GM23338 (cell line): Measurements from ENCODE around the gene GPR55. TPM values are rescaled to one million over a fixed set of nuclear protein-coding genes. Genes with fewer than 3 reads are reported as not detected.

ENCODE experiments used
- ATAC-seq: fragments of 200-7000 bp; cut with Tn5 transposase; 3 replicates; pipeline ENCODE4 v1.9.1; 2020
- DNase-seq: peaks from one replicate; pipeline ENCODE4 v3.0.0-alpha.2; 2015; ENCODE audit warnings: low spot score
- H2AFZ ChIP-seq: fragments of 200-600 bp; sonication (generic); 2 replicates; pipeline ENCODE4 v1.8.0; 2016; ENCODE audit warnings: antibody characterized with exemption, mild to moderate bottlenecking, moderate library complexity
- H3F3A ChIP-seq: fragments of 200-600 bp; sonication (generic); replicated peaks from 2 replicates; pipeline ENCODE4 v1.8.0; 2017; ENCODE audit warnings: antibody characterized with exemption, mixed run types, low read depth
- H3K27ac ChIP-seq: fragments of 200-600 bp; sonication (generic); 2 replicates; pipeline ENCODE4 v1.6.1; 2016; ENCODE audit warnings: low read depth
- H3K27me3 ChIP-seq: fragments of 200-600 bp; sonication (generic); 2 replicates; pipeline ENCODE4 v1.8.0; 2016; ENCODE audit warnings: mild to moderate bottlenecking, mixed run types, moderate library complexity; ENCODE audit not compliant: insufficient read depth
- H3K36me3 ChIP-seq: fragments of 200-600 bp; sonication (generic); 2 replicates; pipeline ENCODE4 v1.8.0; 2016; ENCODE audit warnings: mild to moderate bottlenecking; ENCODE audit not compliant: insufficient read depth
- H3K4me1 ChIP-seq: fragments of 200-600 bp; sonication (generic); 2 replicates; pipeline ENCODE4 v1.8.0; 2016; ENCODE audit warnings: mild to moderate bottlenecking, moderate library complexity; ENCODE audit not compliant: insufficient read depth
- H3K4me2 ChIP-seq: fragments of 200-600 bp; sonication (generic); 2 replicates; pipeline ENCODE4 v1.7.1; 2017; ENCODE audit warnings: mixed run types
- H3K4me3 ChIP-seq: fragments of 200-600 bp; sonication (generic); 2 replicates; pipeline ENCODE4 v1.6.1; 2016; ENCODE audit warnings: mixed run types
- H3K79me2 ChIP-seq: fragments of 200-600 bp; sonication (generic); replicated peaks from 2 replicates; pipeline ENCODE4 v1.8.0; 2017; ENCODE audit warnings: mild to moderate bottlenecking; ENCODE audit not compliant: insufficient read depth
- H3K9me2 ChIP-seq: fragments of 200-600 bp; sonication (generic); 2 replicates; pipeline ENCODE4 v1.8.0; 2017; ENCODE audit not compliant: insufficient read depth
- H4K20me1 ChIP-seq: fragments of 200-600 bp; sonication (generic); replicated peaks from 2 replicates; pipeline ENCODE4 v1.8.0; 2017; ENCODE audit warnings: mild to moderate bottlenecking; ENCODE audit not compliant: insufficient read depth
- H3K27ac Mint-ChIP-seq: 2 replicates; pipeline ENCODE4 v1.8.0; 2020; ENCODE audit warnings: inconsistent platforms, mild to moderate bottlenecking, moderate library complexity, mixed read lengths
- H3K27me3 Mint-ChIP-seq: 3 replicates; pipeline ENCODE4 v1.8.0; 2022; ENCODE audit warnings: low read depth, mild to moderate bottlenecking, moderate library complexity, mixed read lengths, inconsistent platforms; ENCODE audit not compliant: insufficient read depth, poor library complexity
- H3K36me3 Mint-ChIP-seq: 3 replicates; pipeline ENCODE4 v1.8.0; 2021; ENCODE audit warnings: low read depth, mild to moderate bottlenecking, inconsistent platforms, moderate library complexity, mixed read lengths
- H3K4me1 Mint-ChIP-seq: 3 replicates; pipeline ENCODE4 v1.8.0; 2020; ENCODE audit warnings: mild to moderate bottlenecking, inconsistent platforms, mixed read lengths
- H3K4me3 Mint-ChIP-seq: 3 replicates; pipeline ENCODE4 v1.8.0; 2021; ENCODE audit warnings: moderate library complexity, mild to moderate bottlenecking, inconsistent platforms, mixed read lengths
- H3K9me3 Mint-ChIP-seq: 3 replicates; pipeline ENCODE4 v1.8.0; 2020; ENCODE audit warnings: moderate library complexity, mild to moderate bottlenecking, inconsistent platforms, mixed read lengths
- EZH2 ChIP-seq: fragments of 200-600 bp; sonication (generic); IDR thresholded peaks from one replicate; pipeline ENCODE4 v1.8.0; 2017; ENCODE audit warnings: antibody characterized with exemption, mild to moderate bottlenecking, low read depth; ENCODE audit not compliant: unreplicated experiment
- EZH2phosphoT487 ChIP-seq: fragments of 200-600 bp; sonication (generic); IDR thresholded peaks from one replicate; pipeline ENCODE4 v1.8.1; 2018; ENCODE audit warnings: antibody characterized with exemption; ENCODE audit not compliant: unreplicated experiment
- JUNB ChIP-seq: IDR thresholded peaks from one replicate; pipeline ENCODE4 v1.6.1; 2016; ENCODE audit warnings: antibody characterized with exemption; ENCODE audit not compliant: unreplicated experiment
- POLR2AphosphoS5 ChIP-seq: IDR thresholded peaks from 2 replicates; pipeline ENCODE4 v1.6.1; 2016; ENCODE audit warnings: antibody characterized with exemption, low read depth
- STAT1 ChIP-seq: IDR thresholded peaks from one replicate; pipeline ENCODE4 v1.6.1; 2016; ENCODE audit warnings: antibody characterized with exemption; ENCODE audit not compliant: unreplicated experiment
- ZNF331 ChIP-seq: fragments of 250-450 bp; sonication (Bioruptor Pico); IDR thresholded peaks from 2 replicates; pipeline ENCODE4 v1.5.0; 2020; ENCODE audit warnings: low read depth, mild to moderate bottlenecking, moderate library complexity
- polyA plus RNA-seq: library from polyadenylated mRNA; unstranded; fragments of >200 nt; fragmentation: Nextera tagmentation; extraction: Ambion mirVana; gene quantifications from 2 replicates; pipeline ENCODE4 v1.2.1, GENCODE V29; 2016
- total RNA-seq: library from RNA; depleted of rRNA; stranded (reverse); fragments of >200 nt; shearing (Covaris generic); gene quantifications from 2 replicates; pipeline ENCODE4 v1.2.3, GENCODE V29; 2014
- TF ChIP-seq, protein P1 (sequence below): IDR thresholded peaks from 2 replicates; pipeline ENCODE4 v1.6.1; 2016; ENCODE audit warnings: antibody characterized with exemption
- TF ChIP-seq, protein P2 (sequence below), 2 experiments: fragments of 200-600 bp in 1 of 2; sonication (generic) in 1 of 2; conservative IDR thresholded peaks; 2 replicates each; pipeline versions ENCODE4 v1.5.1 to v1.6.1; 2016 to 2017; ENCODE audit warnings: antibody characterized with exemption in 2 of 2, low read depth in 2 of 2, mild to moderate bottlenecking in 2 of 2, moderate library complexity in 1 of 2

Gene GPR55
- total and polyA plus RNA-seq, 2 experiments from 2014 or later = not detected

DNA sequence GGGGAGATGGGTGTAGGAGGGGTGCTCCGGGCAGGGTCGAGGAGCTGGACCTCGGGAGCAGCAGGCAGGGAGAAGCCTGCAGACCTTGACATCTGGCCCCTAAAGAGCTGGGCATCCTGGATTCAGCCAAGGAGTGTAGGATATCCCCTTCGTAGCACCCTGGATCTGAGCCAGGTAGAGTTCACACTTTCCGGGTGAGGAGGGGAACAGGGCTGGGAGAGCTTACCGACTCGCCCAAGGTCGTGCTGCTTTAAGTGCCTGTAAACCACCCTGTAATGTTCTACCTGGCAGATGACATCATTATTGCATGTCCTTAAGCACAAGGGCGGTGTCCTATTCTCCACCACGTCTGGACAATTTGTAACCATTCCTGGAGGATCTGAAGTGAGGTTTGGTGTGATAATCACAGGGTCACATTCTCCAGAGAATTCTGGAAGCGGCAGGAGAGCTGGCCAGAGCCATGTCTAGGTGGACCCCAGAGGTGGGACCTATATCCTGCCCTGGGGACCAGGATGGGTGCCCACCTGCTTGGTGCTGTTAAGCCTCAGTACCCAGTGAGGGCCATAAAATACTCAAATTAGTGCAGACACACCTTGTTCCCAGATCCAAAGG lies 45.7 kb downstream of the GPR55 start:
- no peak overlapping the region for H3K27ac Mint-ChIP-seq
- Histone ChIP-seq H3K4me1 (no peaks in the 10 kb centered on the region), H2AFZ (no peak overlapping the region), H3K79me2 (peaks cover 2% of the 10 kb centered on the region), H4K20me1 (peaks cover 4% of the 10 kb centered on the region), H3K9me2 (no peaks in the 10 kb centered on the region), H3K27ac (0 out of 2 replicates have a peak overlapping the region, but pooled peaks have one; percentile 19), H3K27me3 (no peaks in the 10 kb centered on the region), H3K36me3 (peaks cover 33% of the 10 kb centered on the region), H3F3A (peaks cover 16% of the 10 kb centered on the region; the same call in 1 of the 2 replicates), H3K4me3 (no peak overlapping the region), H3K4me2 (no peak overlapping the region)
- peaks cover 63% of the 10 kb centered on the region for H3K36me3 Mint-ChIP-seq
- ATAC-seq = no peak
- no peaks in the 10 kb centered on the region for H3K9me3 Mint-ChIP-seq
- peaks cover 2% of the 10 kb centered on the region for H3K27me3 Mint-ChIP-seq
- TF ChIP-seq JUNB (no peak), POLR2AphosphoS5 (0 out of 2 replicates have a peak, but pooled peaks have one; percentile 16), EZH2phosphoT487 (no peak), ZNF331 (CRISPR knock-in tag) (no peak)
- TF ChIP-seq, protein P1, sequence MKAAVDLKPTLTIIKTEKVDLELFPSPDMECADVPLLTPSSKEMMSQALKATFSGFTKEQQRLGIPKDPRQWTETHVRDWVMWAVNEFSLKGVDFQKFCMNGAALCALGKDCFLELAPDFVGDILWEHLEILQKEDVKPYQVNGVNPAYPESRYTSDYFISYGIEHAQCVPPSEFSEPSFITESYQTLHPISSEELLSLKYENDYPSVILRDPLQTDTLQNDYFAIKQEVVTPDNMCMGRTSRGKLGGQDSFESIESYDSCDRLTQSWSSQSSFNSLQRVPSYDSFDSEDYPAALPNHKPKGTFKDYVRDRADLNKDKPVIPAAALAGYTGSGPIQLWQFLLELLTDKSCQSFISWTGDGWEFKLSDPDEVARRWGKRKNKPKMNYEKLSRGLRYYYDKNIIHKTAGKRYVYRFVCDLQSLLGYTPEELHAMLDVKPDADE = no peak
- TF ChIP-seq, protein P2, sequence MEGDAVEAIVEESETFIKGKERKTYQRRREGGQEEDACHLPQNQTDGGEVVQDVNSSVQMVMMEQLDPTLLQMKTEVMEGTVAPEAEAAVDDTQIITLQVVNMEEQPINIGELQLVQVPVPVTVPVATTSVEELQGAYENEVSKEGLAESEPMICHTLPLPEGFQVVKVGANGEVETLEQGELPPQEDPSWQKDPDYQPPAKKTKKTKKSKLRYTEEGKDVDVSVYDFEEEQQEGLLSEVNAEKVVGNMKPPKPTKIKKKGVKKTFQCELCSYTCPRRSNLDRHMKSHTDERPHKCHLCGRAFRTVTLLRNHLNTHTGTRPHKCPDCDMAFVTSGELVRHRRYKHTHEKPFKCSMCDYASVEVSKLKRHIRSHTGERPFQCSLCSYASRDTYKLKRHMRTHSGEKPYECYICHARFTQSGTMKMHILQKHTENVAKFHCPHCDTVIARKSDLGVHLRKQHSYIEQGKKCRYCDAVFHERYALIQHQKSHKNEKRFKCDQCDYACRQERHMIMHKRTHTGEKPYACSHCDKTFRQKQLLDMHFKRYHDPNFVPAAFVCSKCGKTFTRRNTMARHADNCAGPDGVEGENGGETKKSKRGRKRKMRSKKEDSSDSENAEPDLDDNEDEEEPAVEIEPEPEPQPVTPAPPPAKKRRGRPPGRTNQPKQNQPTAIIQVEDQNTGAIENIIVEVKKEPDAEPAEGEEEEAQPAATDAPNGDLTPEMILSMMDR (conservative IDR thresholded peaks at IDR 0.05; ENCODE audit: low read depth in 2 of 2) = no peak
- H3K4me1 Mint-ChIP-seq = peaks cover 17% of the 10 kb centered on the region; the same call in 2 of the 3 replicates
- no peak overlapping the region for H3K4me3 Mint-ChIP-seq
- DNase-seq = no peak

DNA sequence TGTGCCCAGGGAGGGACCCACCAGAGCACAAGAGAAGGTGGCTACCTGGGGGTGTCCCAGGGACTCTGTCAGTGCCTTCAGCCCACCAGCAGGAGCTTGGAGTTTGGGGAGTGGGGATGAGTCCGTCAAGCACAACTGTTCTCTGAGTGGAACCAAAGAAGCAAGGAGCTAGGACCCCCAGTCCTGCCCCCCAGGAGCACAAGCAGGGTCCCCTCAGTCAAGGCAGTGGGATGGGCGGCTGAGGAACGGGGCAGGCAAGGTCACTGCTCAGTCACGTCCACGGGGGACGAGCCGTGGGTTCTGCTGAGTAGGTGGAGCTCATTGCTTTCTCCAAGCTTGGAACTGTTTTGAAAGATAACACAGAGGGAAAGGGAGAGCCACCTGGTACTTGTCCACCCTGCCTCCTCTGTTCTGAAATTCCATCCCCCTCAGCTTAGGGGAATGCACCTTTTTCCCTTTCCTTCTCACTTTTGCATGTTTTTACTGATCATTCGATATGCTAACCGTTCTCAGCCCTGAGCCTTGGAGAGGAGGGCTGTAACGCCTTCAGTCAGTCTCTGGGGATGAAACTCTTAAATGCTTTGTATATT lies 46.3 kb downstream of the GPR55 start:
- Histone ChIP-seq H3K36me3 (peaks cover 33% of the 10 kb centered on the region), H3K9me2 (no peaks in the 10 kb centered on the region), H3F3A (peaks cover 16% of the 10 kb centered on the region; the same call in 1 of the 2 replicates), H4K20me1 (peaks cover 4% of the 10 kb centered on the region), H3K27ac (peak overlapping the region; percentile 19; the same call in 1 of the 2 replicates), H3K79me2 (peaks cover 9% of the 10 kb centered on the region), H3K4me1 (no peaks in the 10 kb centered on the region), H2AFZ (no peak overlapping the region), H3K4me3 (no peak overlapping the region), H3K4me2 (no peak overlapping the region), H3K27me3 (no peaks in the 10 kb centered on the region)
- ATAC-seq (no peak), DNase-seq (no peak)
- Mint-ChIP-seq H3K4me3 (no peak overlapping the region), H3K9me3 (no peaks in the 10 kb centered on the region), H3K27me3 (peaks cover 2% of the 10 kb centered on the region), H3K36me3 (peaks cover 67% of the 10 kb centered on the region), H3K4me1 (peaks cover 17% of the 10 kb centered on the region; the same call in 2 of the 3 replicates), H3K27ac (no peak overlapping the region; the same call in 1 of the 2 replicates)
- TF ChIP-seq EZH2phosphoT487 (no peak), EZH2 (no peak), STAT1 (no peak)
- TF ChIP-seq, protein P2 (conservative IDR thresholded peaks at IDR 0.05; ENCODE audit: low read depth in 2 of 2) = no peak
